ENCODE measurements around the gene R3HDM1. TPM values are rescaled to one million over a fixed set of nuclear protein-coding genes. Genes with fewer than 3 reads are reported as not detected.
"Not testable (repeated sequence)": the region's sequence is repeated elsewhere in the genome, so short reads cannot be mapped to it uniquely, and the experiment has no call there.

Gene R3HDM1
- polyA plus RNA-seq, 2 of the 4 experiments (the other 2 are of a cell fraction), result 27.6 to 63.3 TPM

- Histone ChIP-seq H3K4me1 (no peaks in the 10 kb centered on the region), H3K4me2 (no peak overlapping the region), H3K9me3 (no peaks in the 10 kb centered on the region), H3K4me3 (no peak overlapping the region), H3K27ac (no peak overlapping the region)
- no peak for DNase-seq (ENCODE audit: low read depth in 1 of 2, low spot score in 1 of 2)
- TF ChIP-seq TFCP2L1 (CRISPR knock-in tag; IDR thresholded peaks at IDR 0.05), result no peak
- ChIA-PET CTCF (no interaction called here), POLR2A (no interaction called here)
- WGBS (ENCODE audit: missing lambda C conversion rate), result 93% methylated on average over 2 of the region's 2 CpGs
- no peak for FAIRE-seq
- no peak for ATAC-seq
Measured at GRCh38 chr2:135698838-135699237, 167.6 kb downstream of the R3HDM1 start.

DNA sequence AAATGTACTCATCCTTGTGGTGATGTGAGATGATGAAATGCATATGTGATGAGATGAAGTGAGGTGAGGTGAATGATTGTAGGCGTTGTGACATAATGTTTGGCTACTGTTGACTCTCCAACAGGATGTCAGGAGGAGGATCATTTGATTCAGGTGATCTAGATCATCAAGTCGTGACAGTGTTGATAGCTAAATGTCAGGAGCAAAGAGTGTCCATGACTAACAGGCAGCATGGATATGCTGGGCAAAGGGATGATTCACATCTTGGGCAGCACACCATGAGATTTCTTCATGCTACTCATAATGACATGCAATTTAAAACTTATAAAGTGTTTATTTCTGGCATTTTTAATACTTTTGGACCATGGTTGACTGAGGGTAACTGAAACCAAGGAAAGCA lies 170.2 kb downstream of the R3HDM1 start:
- DNase-seq (ENCODE audit: low read depth in 1 of 2, low spot score in 1 of 2) (no peak), FAIRE-seq (peak; percentile 7), ATAC-seq (peak in 1 of 2 experiments; percentile 47; a peak in 3 of 6 replicates)
- Histone ChIP-seq H3K4me1 (no peaks in the 10 kb centered on the region), H3K4me3 (no peak overlapping the region), H3K27ac (no peak overlapping the region), H3K4me2 (no peak overlapping the region), H3K9me3 (no peaks in the 10 kb centered on the region)
- POLR2A ChIA-PET, result interaction anchor here (1.5 kb wide), 1 partner anchor 171 kb away, joined by 5 read pairs; the partner anchor contains the start of genes R3HDM1 and ZRANB3
- CTCF ChIA-PET, result interaction anchor here (0.6 to 3.6 kb wide), 3 partner anchors 9 to 696 kb away, joined by 4 to 16 read pairs (median 4); no protein-coding TSS in a partner anchor
- TF ChIP-seq ELK1 (IDR thresholded peaks at IDR 0.05; ENCODE audit: low read depth, low read length), result no peak
- no peak for TF ChIP-seq ZSCAN20 (CRISPR knock-in tag; IDR thresholded peaks at IDR 0.05)
- TF ChIP-seq, protein P1, sequence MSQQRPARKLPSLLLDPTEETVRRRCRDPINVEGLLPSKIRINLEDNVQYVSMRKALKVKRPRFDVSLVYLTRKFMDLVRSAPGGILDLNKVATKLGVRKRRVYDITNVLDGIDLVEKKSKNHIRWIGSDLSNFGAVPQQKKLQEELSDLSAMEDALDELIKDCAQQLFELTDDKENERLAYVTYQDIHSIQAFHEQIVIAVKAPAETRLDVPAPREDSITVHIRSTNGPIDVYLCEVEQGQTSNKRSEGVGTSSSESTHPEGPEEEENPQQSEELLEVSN (IDR thresholded peaks at IDR 0.05; ENCODE audit: borderline replicate concordance, low read depth), result no peak
- no peak for TF ChIP-seq POLR2AphosphoS2 (conservative IDR thresholded peaks at IDR 0.05; ENCODE audit: low read length)
- no peak for TF ChIP-seq FOSB (CRISPR knock-in tag; IDR thresholded peaks at IDR 0.05)
- WGBS (ENCODE audit: missing lambda C conversion rate), result 55% methylated on average over 2 of the region's 2 CpGs

DNA sequence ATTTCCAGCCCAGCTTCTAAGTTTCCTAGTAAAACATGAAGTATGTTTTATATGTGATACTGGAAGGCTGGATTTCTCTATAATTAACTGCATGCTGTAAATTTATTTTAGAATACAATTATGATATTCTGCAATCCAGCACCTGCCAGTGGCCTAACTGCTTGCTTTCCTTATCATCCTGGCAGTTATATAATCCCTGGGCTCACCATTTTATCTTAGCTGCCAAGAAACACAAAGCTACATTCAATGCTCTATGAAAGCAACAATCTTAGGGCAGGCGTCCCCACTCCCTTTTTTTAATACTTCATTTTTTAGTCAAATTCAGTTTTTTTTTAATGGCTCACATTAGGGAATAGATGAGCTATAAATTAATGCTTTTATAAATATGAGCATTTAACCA lies 172.0 kb downstream of the R3HDM1 start:
- Histone ChIP-seq H3K9me3 (no peaks in the 10 kb centered on the region), H3K27ac (no peak overlapping the region), H3K4me2 (no peak overlapping the region), H3K4me1 (no peaks in the 10 kb centered on the region), H3K4me3 (no peak overlapping the region)
- POLR2A ChIA-PET, result no interaction called here
- 70% methylated on average over 1 of the region's 1 CpG for WGBS (ENCODE audit: missing lambda C conversion rate)
- no peak for DNase-seq (ENCODE audit: low read depth in 1 of 2, low spot score in 1 of 2)
- TF ChIP-seq CHD4 (IDR thresholded peaks at IDR 0.05; ENCODE audit: borderline replicate concordance) (no peak), MAZ (IDR thresholded peaks at IDR 0.05; ENCODE audit: borderline replicate concordance, low read depth, low read length) (no peak), RARB (CRISPR knock-in tag; IDR thresholded peaks at IDR 0.05) (no peak), MYC (IDR thresholded peaks at IDR 0.05; ENCODE audit: borderline replicate concordance, low read length) (no peak), CBX8 (IDR thresholded peaks at IDR 0.05) (no peak), RNF2 (IDR thresholded peaks at IDR 0.05; ENCODE audit: borderline replicate concordance, low read depth) (no peak), BCL3 (IDR thresholded peaks at IDR 0.05) (no peak), EP300 (IDR thresholded peaks at IDR 0.05) (no peak), ZFP36 (IDR thresholded peaks at IDR 0.05; ENCODE audit: borderline replicate concordance, partially characterized antibody) (no peak), MAFK (IDR thresholded peaks at IDR 0.05; ENCODE audit: partially characterized antibody) (no peak), RCOR1 (IDR thresholded peaks at IDR 0.05; ENCODE audit: low read depth, low read length) (no peak), HEYL (CRISPR knock-in tag; IDR thresholded peaks at IDR 0.05) (no peak), PHF8 (IDR thresholded peaks at IDR 0.05; ENCODE audit: borderline replicate concordance, low read depth) (no peak), EHF (CRISPR knock-in tag; IDR thresholded peaks at IDR 0.05) (no peak), KDM1A (IDR thresholded peaks at IDR 0.05; ENCODE audit: low read depth) (no peak), HOXB5 (CRISPR knock-in tag; IDR thresholded peaks at IDR 0.05) (no peak)
- TF ChIP-seq, protein P2, sequence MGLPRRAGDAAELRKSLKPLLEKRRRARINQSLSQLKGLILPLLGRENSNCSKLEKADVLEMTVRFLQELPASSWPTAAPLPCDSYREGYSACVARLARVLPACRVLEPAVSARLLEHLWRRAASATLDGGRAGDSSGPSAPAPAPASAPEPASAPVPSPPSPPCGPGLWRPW (IDR thresholded peaks at IDR 0.05), result no peak
- TF ChIP-seq, protein P1 (IDR thresholded peaks at IDR 0.05; ENCODE audit: borderline replicate concordance, low read depth), result no peak
- TF ChIP-seq, protein P3, sequence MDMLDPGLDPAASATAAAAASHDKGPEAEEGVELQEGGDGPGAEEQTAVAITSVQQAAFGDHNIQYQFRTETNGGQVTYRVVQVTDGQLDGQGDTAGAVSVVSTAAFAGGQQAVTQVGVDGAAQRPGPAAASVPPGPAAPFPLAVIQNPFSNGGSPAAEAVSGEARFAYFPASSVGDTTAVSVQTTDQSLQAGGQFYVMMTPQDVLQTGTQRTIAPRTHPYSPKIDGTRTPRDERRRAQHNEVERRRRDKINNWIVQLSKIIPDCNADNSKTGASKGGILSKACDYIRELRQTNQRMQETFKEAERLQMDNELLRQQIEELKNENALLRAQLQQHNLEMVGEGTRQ (IDR thresholded peaks at IDR 0.05), result no peak
- TF ChIP-seq, protein P4, sequence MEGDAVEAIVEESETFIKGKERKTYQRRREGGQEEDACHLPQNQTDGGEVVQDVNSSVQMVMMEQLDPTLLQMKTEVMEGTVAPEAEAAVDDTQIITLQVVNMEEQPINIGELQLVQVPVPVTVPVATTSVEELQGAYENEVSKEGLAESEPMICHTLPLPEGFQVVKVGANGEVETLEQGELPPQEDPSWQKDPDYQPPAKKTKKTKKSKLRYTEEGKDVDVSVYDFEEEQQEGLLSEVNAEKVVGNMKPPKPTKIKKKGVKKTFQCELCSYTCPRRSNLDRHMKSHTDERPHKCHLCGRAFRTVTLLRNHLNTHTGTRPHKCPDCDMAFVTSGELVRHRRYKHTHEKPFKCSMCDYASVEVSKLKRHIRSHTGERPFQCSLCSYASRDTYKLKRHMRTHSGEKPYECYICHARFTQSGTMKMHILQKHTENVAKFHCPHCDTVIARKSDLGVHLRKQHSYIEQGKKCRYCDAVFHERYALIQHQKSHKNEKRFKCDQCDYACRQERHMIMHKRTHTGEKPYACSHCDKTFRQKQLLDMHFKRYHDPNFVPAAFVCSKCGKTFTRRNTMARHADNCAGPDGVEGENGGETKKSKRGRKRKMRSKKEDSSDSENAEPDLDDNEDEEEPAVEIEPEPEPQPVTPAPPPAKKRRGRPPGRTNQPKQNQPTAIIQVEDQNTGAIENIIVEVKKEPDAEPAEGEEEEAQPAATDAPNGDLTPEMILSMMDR (IDR thresholded peaks at IDR 0.05), result no peak
- FAIRE-seq, result no peak
- ATAC-seq, result no peak
- CTCF ChIA-PET, result interaction anchor here (3.6 kb wide), 1 partner anchor 698 kb away, joined by 16 read pairs; no protein-coding TSS in a partner anchor

DNA sequence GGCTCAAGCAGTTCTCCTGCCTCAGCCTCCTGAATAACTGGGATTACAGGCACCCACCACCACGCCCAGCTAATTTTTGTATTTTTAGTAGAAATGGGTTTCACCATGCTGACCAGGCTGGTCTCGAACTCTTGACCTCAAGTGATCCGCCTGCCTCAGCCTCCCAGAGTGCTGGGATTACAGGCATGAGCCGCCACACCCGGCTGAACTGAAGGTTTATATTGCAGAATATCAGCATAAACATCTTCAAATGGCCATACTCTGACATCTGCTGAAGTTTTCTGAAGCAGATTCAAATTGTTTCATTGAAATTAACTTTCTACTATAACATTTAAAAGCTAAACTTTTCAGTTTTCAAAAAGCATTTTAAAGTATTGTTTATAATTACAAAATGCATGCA lies 172.8 kb downstream of the R3HDM1 start:
- CTCF ChIA-PET, result interaction anchor here (0.8 to 3.6 kb wide), 3 partner anchors 13 to 715 kb away, joined by 3 to 16 read pairs (median 4); no protein-coding TSS in a partner anchor
- H3K9me3 ChIP-seq; DNase-seq (ENCODE audit: low read depth in 1 of 2, low spot score in 1 of 2); H3K4me1 ChIP-seq; FAIRE-seq; H3K27ac ChIP-seq; ATAC-seq; H3K4me2 ChIP-seq; POLR2A ChIA-PET; H3K4me3 ChIP-seq: not testable (repeated sequence)
- 90% methylated on average over 5 of the region's 5 CpGs for WGBS (ENCODE audit: missing lambda C conversion rate)

All from A549 (cell line).